SK-N-SH treated with all-trans-retinoic acid at 6 μM for 48 hours (cell line): ENCODE measurements around the gene FSHB.

ENCODE experiments used
- ATAC-seq: fragments of 200-7000 bp; cut with Tn5 transposase; 3 replicates; pipeline ENCODE4 v1.9.1; 2020; ENCODE audit warnings: mild to moderate bottlenecking, moderate library complexity
- ARNTL ChIP-seq: fragments of 450-650 bp; formaldehyde crosslinking; IDR thresholded peaks from 2 replicates; pipeline ENCODE4 v1.5.0; 2020; ENCODE audit warnings: low read depth, mild to moderate bottlenecking, moderate library complexity, borderline replicate concordance
- BACH2 ChIP-seq: fragments of 250-450 bp; sonication (Bioruptor Pico); IDR thresholded peaks from 2 replicates; pipeline ENCODE4 v1.9.0; 2021; ENCODE audit warnings: mild to moderate bottlenecking, borderline replicate concordance
- CREB5 ChIP-seq: fragments of 250-450 bp; sonication (Bioruptor Pico); IDR thresholded peaks from 2 replicates; pipeline ENCODE4 v1.5.1; 2020; ENCODE audit warnings: low read depth, mild to moderate bottlenecking, moderate library complexity
- CSDC2 ChIP-seq: fragments of 250-450 bp; sonication (Bioruptor Pico); IDR thresholded peaks from 2 replicates; pipeline ENCODE4 v1.5.0; 2020; ENCODE audit warnings: mild to moderate bottlenecking, moderate library complexity
- CSRNP3 ChIP-seq: fragments of 250-450 bp; sonication (Bioruptor Pico); IDR thresholded peaks from 2 replicates; pipeline ENCODE4 v1.5.1; 2021; ENCODE audit warnings: mild to moderate bottlenecking, moderate library complexity
- ESRRG ChIP-seq: fragments of 250-450 bp; sonication (Bioruptor Pico); IDR thresholded peaks from 2 replicates; pipeline ENCODE4 v1.6.1; 2021; ENCODE audit warnings: mild to moderate bottlenecking
- GLIS3 ChIP-seq: fragments of 250-450 bp; sonication (Bioruptor Pico); IDR thresholded peaks from 2 replicates; pipeline ENCODE4 v1.5.0; 2020; ENCODE audit warnings: mild to moderate bottlenecking, moderate library complexity
- ISL1 ChIP-seq: fragments of 250-450 bp; sonication (Bioruptor Pico); IDR thresholded peaks from 2 replicates; pipeline ENCODE4 v2.1.2; 2022; ENCODE audit warnings: mild to moderate bottlenecking, moderate library complexity
- PPARA ChIP-seq: fragments of 250-450 bp; sonication (Bioruptor Pico); IDR thresholded peaks from 2 replicates; pipeline ENCODE4 v1.5.0; 2020; ENCODE audit warnings: mild to moderate bottlenecking, borderline replicate concordance
- RARB ChIP-seq: fragments of 250-450 bp; sonication (Bioruptor Pico); IDR thresholded peaks from 2 replicates; pipeline ENCODE4 v1.8.0; 2021; ENCODE audit warnings: mild to moderate bottlenecking, moderate library complexity
- SNAI2 ChIP-seq: fragments of 250-450 bp; sonication (Bioruptor Pico); IDR thresholded peaks from 2 replicates; pipeline ENCODE4 v1.5.0; 2020; ENCODE audit warnings: mild to moderate bottlenecking, moderate library complexity
- TOX ChIP-seq: fragments of 250-450 bp; sonication (Bioruptor Pico); IDR thresholded peaks from 2 replicates; pipeline ENCODE4 v1.8.0; 2021; ENCODE audit warnings: mild to moderate bottlenecking, moderate library complexity, borderline replicate concordance
- ZC3H10 ChIP-seq: fragments of 250-450 bp; sonication (Bioruptor Pico); IDR thresholded peaks from 2 replicates; pipeline ENCODE4 v1.5.1; 2021; ENCODE audit warnings: mild to moderate bottlenecking, moderate library complexity
- ZFP3 ChIP-seq: fragments of 250-450 bp; sonication (Bioruptor Pico); IDR thresholded peaks from 2 replicates; pipeline ENCODE4 v1.5.0; 2020; ENCODE audit warnings: mild to moderate bottlenecking, moderate library complexity
- ZFP30 ChIP-seq: fragments of 450-650 bp; formaldehyde crosslinking; IDR thresholded peaks from 2 replicates; pipeline ENCODE4 v1.5.0; 2022; ENCODE audit warnings: mild to moderate bottlenecking, moderate library complexity
- ZNF565 ChIP-seq: fragments of 450-650 bp; formaldehyde crosslinking; conservative IDR thresholded peaks from 2 replicates; pipeline ENCODE4 v1.5.0; 2020; ENCODE audit warnings: low read depth, mild to moderate bottlenecking, moderate library complexity
- ZNF70 ChIP-seq: fragments of 450-650 bp; formaldehyde crosslinking; IDR thresholded peaks from 2 replicates; pipeline ENCODE4 v1.5.0; 2020; ENCODE audit warnings: mild to moderate bottlenecking, moderate library complexity
- ZNF8 ChIP-seq: fragments of 450-650 bp; formaldehyde crosslinking; IDR thresholded peaks from 2 replicates; pipeline ENCODE4 v1.5.0; 2020; ENCODE audit warnings: mild to moderate bottlenecking, moderate library complexity
- TF ChIP-seq, protein P1 (sequence below): fragments of 250-450 bp; sonication (Bioruptor Pico); IDR thresholded peaks from 2 replicates; pipeline ENCODE4 v1.5.0; 2020; ENCODE audit warnings: mild to moderate bottlenecking, moderate library complexity
- TF ChIP-seq, protein P2 (sequence below): fragments of 250-450 bp; sonication (Bioruptor Pico); IDR thresholded peaks from 2 replicates; pipeline ENCODE4 v1.8.0; 2021; ENCODE audit warnings: low read depth, mild to moderate bottlenecking, moderate library complexity, borderline replicate concordance
- TF ChIP-seq, protein P3 (sequence below): fragments of 250-450 bp; sonication (Bioruptor Pico); IDR thresholded peaks from 2 replicates; pipeline ENCODE4 v1.8.0; 2020; ENCODE audit warnings: mild to moderate bottlenecking, moderate library complexity, borderline replicate concordance

The FSHB gene

DNA sequence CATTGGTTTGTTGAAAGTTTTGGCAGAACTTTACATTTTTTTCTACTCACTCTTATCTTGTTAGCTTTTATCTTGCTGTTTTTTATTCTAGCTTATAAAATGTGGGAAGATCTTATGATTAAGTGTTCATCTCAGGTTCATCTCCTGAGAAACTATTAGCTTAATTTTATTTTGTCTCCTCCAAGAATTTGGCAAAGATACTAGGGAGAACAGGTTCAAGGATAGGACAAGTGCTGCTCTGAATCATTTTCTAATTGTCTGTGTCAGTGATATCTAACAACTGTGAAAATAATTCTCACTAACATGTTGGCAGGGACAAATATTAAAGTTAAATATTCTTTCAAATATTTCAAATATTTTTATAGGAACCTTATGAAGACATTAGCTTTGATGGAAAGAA lies 38.2 kb upstream of the FSHB start:
- ATAC-seq: no peak
- TF ChIP-seq ZC3H10 (no peak), RARB (CRISPR knock-in tag) (no peak), ISL1 (CRISPR knock-in tag) (peak; percentile 79), ESRRG (CRISPR knock-in tag) (no peak), PPARA (CRISPR knock-in tag) (no peak), ZNF70 (CRISPR knock-in tag) (no peak), ZNF8 (CRISPR knock-in tag) (no peak), ZFP3 (CRISPR knock-in tag) (no peak), ZFP30 (CRISPR knock-in tag) (no peak), TOX (CRISPR knock-in tag) (no peak), CSDC2 (CRISPR knock-in tag) (no peak), SNAI2 (CRISPR knock-in tag) (0 out of 2 replicates have a peak, but pooled peaks have one; percentile 58), CSRNP3 (CRISPR knock-in tag) (no peak), CREB5 (CRISPR knock-in tag) (no peak)
- TF ChIP-seq, protein P1, sequence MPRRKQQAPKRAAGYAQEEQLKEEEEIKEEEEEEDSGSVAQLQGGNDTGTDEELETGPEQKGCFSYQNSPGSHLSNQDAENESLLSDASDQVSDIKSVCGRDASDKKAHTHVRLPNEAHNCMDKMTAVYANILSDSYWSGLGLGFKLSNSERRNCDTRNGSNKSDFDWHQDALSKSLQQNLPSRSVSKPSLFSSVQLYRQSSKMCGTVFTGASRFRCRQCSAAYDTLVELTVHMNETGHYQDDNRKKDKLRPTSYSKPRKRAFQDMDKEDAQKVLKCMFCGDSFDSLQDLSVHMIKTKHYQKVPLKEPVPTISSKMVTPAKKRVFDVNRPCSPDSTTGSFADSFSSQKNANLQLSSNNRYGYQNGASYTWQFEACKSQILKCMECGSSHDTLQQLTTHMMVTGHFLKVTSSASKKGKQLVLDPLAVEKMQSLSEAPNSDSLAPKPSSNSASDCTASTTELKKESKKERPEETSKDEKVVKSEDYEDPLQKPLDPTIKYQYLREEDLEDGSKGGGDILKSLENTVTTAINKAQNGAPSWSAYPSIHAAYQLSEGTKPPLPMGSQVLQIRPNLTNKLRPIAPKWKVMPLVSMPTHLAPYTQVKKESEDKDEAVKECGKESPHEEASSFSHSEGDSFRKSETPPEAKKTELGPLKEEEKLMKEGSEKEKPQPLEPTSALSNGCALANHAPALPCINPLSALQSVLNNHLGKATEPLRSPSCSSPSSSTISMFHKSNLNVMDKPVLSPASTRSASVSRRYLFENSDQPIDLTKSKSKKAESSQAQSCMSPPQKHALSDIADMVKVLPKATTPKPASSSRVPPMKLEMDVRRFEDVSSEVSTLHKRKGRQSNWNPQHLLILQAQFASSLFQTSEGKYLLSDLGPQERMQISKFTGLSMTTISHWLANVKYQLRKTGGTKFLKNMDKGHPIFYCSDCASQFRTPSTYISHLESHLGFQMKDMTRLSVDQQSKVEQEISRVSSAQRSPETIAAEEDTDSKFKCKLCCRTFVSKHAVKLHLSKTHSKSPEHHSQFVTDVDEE (CRISPR knock-in tag): no peak

GRCh38 chr11:30196400-30197206 lies 34.2 kb upstream of the FSHB start:
- peak; percentile 99 for ATAC-seq
- no peak for TF ChIP-seq ARNTL (CRISPR knock-in tag)
- no peak for TF ChIP-seq CSRNP3 (CRISPR knock-in tag)
- no peak for TF ChIP-seq CSDC2 (CRISPR knock-in tag)
- TF ChIP-seq BACH2 (CRISPR knock-in tag): no peak
- no peak for TF ChIP-seq ZFP30 (CRISPR knock-in tag)
- no peak for TF ChIP-seq ZNF8 (CRISPR knock-in tag)
- TF ChIP-seq, protein P2, sequence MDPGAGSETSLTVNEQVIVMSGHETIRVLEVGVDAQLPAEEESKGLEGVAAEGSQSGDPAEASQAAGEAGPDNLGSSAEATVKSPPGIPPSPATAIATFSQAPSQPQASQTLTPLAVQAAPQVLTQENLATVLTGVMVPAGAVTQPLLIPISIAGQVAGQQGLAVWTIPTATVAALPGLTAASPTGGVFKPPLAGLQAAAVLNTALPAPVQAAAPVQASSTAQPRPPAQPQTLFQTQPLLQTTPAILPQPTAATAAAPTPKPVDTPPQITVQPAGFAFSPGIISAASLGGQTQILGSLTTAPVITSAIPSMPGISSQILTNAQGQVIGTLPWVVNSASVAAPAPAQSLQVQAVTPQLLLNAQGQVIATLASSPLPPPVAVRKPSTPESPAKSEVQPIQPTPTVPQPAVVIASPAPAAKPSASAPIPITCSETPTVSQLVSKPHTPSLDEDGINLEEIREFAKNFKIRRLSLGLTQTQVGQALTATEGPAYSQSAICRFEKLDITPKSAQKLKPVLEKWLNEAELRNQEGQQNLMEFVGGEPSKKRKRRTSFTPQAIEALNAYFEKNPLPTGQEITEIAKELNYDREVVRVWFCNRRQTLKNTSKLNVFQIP (CRISPR knock-in tag): no peak
- TF ChIP-seq CREB5 (CRISPR knock-in tag): no peak
- TF ChIP-seq TOX (CRISPR knock-in tag): no peak
- TF ChIP-seq ZC3H10: no peak
- TF ChIP-seq ZNF565: no peak
- TF ChIP-seq RARB (CRISPR knock-in tag): no peak
- TF ChIP-seq, protein P1 (CRISPR knock-in tag): no peak
- TF ChIP-seq, protein P3, sequence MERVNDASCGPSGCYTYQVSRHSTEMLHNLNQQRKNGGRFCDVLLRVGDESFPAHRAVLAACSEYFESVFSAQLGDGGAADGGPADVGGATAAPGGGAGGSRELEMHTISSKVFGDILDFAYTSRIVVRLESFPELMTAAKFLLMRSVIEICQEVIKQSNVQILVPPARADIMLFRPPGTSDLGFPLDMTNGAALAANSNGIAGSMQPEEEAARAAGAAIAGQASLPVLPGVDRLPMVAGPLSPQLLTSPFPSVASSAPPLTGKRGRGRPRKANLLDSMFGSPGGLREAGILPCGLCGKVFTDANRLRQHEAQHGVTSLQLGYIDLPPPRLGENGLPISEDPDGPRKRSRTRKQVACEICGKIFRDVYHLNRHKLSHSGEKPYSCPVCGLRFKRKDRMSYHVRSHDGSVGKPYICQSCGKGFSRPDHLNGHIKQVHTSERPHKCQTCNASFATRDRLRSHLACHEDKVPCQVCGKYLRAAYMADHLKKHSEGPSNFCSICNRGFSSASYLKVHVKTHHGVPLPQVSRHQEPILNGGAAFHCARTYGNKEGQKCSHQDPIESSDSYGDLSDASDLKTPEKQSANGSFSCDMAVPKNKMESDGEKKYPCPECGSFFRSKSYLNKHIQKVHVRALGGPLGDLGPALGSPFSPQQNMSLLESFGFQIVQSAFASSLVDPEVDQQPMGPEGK (CRISPR knock-in tag): no peak
- no peak for TF ChIP-seq PPARA (CRISPR knock-in tag)
- TF ChIP-seq GLIS3 (CRISPR knock-in tag): no peak
- TF ChIP-seq, all 23 proteins: peak for 0
